GM19240 (cell line): ENCODE data around the gene PRICKLE4.

Source experiments
- DNase-seq: peaks from one replicate; pipeline ENCODE4 v3.0.0; 2011; ENCODE audit warnings: low spot score; ENCODE audit not compliant: insufficient read length

Gene PRICKLE4

DNA sequence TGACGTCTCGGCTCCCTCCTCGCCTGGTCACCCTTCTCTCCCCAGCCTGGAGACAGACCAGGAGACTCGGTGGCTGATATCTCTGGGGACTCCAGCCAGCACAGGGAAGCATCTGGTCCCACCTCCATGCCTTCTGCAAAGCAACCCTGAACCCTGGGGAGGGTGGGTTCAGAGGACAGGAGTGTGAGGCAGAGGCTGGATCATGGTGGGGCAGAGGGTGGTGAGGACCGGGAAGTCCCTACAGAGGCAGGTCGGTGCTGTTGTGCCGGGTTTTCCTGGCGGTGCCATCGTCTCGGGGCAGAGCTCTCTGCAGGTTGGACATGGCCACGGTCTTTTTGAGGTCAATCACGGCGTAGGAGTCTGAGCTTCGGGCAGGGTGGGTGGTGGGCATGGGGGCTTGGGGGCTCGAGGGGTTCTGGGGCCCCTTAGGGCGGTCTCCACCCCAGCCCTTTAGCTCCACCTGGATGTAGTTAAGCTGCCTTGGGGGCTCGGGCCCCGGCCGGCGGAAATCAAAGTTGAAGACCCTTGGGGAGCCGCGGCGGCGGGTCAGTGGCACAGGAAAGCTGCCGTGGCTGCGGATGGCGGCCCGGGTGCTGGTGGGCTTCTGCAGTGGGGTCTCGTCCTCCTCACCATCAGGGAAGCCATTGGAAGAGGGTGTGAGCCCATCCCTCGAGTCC is 10.1 kb upstream of the PRICKLE4 start:
- DNase-seq, result no peak

DNA sequence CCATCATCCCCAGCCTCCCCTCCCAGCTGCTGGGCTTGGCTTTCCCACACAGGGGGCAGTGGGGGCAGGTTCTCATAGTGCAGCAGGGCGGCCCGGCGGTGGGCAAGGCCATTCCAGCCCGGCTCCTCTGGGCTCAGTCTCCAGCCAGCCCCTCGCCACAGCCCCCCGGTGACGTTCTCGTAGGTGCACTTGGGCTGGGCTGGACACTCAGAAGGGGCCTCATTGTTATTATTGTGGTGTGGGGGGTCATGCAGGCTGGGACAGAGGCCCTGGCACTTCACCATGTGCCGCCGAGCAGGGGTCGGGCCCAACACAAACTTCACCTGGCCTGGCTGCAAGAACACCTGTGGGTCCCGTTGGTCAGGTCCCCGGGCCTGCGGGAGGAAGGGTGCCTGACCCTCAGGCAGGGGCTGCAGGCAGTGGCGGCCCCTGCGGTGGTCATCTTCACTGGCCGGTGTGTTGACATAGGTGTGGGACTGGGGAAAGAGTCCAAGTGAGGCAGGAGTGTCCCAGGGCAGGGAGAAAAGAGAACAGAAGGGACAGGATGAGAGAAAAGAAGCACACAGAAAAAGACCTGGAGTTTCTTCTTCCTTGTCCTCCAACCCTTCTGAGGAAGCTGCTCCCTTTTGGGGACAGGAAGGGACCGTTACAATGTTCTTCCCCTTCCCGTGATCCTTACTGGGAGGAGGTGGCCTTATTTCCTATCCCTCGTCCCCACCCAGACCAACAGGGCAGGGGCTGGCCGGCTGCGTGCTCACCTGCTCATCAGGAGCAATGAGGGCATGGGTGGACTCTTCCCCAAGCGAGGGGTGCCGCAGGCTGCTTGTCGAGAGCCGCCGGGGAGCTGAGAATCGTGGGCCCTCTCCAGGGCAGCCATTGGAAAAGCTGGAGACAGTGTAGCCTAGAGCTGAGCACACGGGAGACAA is 9.3 kb upstream of the PRICKLE4 start:
- no peak for DNase-seq

DNA sequence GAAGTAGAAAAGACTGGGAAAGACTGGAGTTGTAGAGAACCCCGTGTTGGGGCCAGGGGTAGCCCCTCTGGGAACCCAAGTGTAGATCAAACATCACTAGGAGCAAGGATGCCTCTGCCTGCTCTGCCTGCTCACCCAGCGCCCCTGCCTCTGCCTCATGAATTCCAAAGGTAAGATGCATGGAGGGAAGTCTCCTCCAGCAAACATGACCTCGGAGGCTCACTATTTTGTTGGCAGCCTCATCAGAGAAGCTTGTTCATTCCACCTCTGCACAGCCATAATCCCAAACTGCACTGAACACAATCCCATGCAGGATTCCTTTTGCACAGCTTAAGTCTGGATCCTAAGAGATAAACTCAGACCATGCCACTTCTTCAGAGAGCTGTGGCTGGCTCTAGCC is 5.7 kb upstream of the PRICKLE4 start:
- no peak for DNase-seq

DNA sequence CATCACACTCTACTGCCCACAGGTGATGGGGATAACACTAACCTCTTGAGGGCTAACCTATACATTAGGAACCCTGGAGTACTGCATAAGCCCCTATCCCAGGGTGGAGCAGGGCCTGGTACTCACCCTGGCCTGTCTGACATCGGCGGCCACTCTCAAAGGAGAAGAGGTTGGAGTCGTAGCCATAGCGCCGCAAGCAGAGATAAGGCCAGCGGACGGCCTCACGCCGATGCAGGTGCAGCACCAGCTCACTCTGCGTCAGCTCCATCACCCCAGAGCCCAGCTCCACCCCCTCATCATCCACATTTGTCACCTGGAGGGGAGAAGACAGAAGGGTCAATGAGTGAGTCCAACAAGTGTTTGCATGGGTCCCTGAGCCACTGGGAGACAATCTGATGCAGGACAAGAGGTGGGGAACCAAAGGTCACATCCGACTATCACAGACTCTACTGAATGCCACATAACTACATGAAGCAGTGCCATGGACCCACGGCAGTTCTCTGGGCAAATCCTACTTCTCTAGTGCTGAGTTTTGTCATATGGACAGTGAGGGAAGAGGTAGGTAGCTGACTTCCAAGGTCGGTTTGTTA is 5.2 kb upstream of the PRICKLE4 start:
- DNase-seq, result no peak

DNA sequence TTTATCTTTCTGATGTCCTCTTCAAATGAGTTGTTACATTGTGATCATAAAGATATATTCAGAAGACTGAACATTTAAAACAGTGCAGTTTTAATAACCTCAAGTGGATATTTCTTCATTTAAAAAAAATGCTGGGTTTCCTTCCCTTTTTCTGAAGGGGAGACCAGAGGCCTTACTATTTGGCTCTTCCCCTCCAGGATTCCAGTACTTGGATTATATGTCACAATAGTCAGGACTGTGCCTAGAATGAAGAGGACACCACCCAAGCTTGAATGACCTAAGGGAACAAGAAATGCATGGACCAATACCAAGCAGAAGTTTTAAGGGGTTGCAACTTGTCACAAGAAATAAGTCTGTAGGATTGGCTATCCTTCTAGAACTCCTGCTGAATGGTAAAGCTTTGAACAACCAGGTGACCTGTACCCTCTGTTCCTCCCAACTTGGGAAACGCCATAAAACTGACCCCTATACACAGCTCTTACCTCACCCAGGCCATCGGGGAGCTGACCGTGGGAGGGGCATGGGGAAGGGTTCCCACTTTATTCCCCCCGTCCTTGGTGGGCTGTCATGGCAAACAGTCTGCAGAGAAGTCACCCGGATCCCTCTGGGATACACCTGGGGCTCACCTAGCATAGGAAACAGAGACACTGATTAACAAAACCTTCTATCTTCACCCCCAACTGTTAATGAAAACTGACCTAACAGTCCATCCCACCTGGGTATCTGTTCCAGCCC is 2.9 kb upstream of the PRICKLE4 start:
- no peak for DNase-seq

DNA sequence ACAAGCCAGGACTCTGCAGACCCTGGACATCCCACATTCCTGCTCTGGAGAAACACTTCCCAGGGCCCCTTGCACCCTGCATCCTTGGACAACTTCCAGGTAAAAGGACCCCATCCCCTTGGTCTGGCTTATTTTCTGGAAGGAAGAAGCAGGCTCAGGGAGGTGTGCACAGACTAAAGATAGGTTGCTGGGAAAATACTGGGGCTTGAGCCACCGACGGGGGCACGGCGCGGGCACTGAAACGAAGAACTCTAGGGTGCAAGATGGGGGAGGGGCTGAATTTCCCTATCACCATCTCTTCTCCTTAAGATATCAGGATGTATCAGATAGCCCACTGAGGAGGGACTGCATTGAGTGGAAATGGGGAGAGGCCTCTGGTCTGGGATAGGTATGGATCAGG is 1.7 kb upstream of the PRICKLE4 start:
- DNase-seq, result no peak

DNA sequence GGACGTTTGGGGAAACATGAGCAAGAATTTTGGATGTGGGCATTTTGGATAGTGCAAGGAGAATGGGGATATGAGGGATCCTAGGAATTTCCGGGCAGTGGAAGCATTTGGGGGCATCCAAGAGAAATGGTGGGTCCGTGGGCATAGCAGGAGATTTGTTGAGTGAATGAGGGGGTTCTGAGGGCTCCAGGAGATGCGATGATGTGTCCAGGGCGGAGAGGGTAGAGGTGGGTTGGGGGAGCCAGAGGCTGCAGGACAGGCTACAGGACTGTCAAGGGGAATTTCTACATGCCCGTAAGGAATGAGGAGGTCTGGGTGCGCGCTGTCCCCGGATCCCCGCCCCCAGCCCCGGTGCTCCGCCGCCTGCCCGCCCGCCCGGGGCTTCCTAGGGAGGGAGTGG is 1.2 kb upstream of the PRICKLE4 start:
- DNase-seq, result no peak

DNA sequence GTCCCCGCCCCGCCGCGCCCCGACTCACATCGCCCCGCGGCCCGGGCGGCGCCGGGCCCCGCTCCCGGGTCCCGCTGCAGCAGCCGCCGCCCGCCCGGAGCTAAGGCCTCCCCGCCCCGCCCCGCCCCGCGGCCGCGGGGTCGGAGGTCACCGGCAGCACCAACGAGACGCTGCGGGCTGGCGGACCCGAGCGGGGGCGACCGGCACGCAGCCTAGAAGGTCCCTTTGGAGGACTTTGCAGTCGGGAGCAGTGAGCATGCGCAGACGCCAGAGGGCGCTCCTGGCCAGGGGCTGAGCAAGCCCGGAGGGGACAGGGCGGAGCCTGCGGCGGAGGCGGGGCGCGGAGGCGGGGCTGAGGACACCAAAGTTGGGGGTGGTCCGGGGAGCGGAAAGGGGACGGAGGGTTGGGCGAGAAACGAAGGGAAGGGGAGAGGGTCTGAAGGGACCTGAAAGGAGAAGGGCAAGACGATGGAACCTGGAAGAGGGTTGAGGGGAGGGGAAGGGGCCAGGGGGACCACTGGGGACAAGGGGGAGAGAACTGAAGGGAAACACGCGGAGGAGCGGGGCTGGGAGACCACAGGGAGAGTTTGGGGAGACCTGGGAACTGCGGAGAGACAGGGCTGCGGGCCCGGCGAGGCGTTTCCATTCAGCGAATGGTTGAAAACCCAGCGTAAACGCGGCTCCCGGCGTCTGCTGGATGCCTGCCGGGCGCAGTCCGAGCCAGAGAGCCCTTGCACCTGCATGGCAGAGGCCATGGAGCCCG is 613 bp upstream of the PRICKLE4 start, which contains the start of gene FRS3:
Gene FRS3, minus strand, starts transcription at position 113 of the 763 bp plus-strand sequence. CDS start 2,913 bp downstream, outside the sequence.
- DNase-seq, result peak; percentile 96

DNA sequence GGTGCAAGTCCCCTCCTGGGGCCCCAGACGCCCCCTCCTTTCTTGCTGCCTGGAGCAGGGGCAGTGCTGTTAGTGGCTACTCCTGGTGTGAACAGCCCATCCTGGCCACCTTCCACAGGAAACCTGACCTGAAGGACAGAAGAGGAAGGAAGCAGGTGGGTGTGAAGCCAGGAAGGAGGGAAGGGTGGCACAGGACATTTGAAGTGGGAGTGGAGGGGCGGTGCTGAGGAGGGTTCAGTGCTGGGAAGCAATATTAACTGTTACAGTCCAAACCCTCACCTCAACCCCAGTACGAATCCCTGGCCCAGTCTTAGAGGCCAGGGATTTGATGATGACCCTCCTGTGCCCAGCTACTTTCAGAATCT is 766 bp downstream of the PRICKLE4 start:
- DNase-seq, result no peak

DNA sequence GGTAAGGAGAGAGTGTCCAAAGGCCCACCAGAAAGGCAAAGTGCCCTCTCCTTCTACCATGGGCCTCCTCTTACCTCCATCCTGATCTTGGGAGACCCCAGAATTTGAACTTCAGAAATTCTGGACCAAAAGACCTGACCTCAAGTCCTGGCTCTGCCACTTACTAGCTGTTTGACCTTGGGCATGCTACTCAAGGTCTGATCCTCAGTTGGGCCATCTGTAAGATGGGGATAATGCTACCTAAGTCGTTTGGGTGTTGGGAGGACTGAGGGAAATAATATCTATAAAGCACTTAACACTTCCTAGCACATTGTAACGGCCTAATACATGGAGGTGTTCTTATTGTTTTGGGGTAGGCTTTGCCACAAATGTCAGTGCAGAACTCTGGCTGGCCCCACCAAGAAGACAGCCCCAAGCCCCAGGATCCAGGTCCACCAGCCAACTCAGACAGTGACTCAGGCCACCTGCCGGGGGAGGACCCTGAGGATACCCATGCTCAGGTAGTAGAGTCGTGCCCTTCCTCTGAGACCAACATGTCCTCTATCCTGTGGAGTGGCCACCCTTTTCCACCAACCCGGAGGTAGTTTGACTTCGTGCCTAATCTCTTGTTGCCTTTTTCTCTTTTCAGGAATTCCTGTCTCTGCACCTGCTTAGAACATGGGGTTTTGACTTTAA is 2.7 kb downstream of the PRICKLE4 start:
- DNase-seq, result no peak

DNA sequence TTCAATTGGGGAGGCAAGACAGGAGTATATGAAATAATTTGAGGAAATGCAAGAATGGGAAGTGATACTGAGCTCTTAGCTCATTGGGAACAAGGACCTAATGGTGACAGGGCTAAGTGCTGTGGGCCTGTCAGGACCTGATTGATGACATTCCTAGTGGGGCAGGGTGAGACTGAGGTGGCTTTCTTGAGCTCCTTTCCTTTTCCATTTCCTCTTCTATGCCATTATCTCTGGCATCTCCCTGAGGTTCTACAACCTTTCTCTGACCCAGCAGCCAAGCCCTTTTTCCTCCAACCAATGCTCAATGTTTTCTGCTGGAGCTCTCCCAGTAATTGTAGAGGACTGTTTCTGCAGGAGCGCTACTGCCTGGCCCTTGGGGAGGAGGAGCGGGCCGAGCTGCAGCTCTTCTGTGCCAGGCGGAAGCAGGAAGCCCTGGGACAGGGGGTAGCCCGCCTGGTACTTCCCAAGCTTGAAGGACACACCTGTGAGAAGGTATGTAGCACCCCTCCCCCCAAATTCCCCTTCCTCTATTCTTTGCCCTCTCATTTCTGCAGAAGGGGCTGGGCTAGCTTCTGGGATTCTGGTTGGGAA is 4.1 kb downstream of the PRICKLE4 start:
- DNase-seq, result no peak

DNA sequence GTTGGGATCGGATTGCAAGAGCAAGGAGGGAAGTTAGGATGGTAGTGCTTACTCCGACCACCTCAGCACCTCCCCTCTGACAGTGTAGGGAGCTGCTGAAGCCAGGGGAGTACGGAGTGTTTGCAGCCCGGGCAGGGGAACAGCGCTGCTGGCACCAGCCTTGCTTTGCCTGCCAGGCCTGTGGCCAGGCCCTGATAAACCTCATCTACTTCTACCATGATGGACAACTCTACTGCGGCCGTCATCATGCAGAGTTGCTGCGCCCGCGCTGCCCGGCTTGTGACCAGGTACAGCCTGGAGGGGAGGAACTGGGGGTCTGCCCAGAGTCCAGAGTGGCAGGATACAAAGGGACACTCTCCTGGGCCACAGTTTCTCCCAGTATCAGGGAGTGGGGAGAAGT is 4.7 kb downstream of the PRICKLE4 start:
- no peak for DNase-seq

DNA sequence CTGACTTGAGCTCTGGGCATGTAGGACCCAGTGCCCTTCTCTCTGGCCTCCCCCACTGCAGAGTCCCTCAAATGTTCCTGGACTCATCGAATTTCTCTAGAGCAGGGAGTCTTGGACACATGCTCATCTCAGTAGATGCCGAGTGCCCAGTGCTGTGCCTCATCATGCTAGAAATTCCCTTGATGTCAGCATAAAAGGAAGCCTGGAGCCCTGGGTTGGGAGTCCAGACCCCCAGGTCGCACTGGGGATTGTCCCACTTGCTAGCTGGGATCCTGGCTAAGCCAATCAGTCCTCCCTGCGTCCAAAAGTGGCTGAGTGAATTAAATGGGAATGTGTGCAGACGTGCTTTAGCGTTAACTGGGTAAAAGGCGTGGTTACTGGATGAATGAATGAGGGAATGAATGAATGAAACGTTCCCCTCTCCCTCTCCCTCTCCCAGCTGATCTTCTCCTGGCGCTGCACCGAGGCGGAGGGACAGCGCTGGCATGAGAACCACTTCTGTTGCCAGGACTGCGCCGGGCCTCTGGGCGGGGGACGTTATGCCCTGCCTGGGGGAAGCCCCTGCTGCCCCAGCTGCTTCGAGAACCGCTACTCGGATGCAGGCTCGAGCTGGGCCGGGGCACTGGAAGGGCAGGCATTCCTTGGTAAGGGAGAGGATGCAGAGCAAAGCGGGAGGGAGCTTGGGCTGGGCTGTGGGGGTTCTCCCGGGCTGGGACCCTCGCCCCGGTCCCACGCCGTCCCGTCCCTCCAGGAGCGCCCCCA is 5.3 kb downstream of the PRICKLE4 start:
- DNase-seq, result no peak

DNA sequence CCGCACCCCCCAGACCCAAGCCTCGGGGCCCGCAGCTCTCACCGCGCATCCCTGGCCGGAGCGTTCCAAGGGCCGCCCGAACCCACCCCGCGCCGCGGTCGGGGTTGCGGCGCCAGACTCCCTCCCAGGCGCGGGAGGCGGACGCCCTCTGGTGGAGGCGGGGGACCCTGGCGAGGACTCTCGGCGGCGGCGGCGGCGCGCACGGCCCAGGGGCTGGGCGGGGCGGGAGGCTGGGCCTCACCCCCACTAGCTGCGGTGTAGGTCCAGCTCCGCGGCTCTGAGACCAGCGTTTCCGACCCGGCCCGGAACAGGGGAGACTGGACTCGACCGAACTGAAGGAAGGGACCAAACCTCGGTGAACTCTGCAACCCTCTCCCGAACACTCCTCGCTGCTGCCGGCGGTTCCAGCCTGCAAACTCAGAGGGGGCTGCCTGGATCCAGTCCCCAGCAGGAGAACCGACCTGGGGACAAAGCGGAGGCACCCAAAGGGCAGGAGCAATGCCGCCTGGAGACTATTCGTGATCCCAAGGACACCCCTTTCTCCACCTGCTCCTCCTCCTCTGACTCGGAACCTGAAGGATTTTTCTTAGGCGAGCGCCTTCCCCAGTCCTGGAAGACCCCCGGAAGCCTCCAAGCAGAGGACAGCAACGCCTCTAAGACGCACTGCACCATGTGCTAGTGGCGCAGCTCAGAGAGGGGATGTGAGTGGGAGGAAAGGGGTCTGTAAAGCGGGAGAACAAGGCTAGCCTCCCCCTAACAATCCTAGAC is 6.1 kb downstream of the PRICKLE4 start:
- DNase-seq, result peak; percentile 67

DNA sequence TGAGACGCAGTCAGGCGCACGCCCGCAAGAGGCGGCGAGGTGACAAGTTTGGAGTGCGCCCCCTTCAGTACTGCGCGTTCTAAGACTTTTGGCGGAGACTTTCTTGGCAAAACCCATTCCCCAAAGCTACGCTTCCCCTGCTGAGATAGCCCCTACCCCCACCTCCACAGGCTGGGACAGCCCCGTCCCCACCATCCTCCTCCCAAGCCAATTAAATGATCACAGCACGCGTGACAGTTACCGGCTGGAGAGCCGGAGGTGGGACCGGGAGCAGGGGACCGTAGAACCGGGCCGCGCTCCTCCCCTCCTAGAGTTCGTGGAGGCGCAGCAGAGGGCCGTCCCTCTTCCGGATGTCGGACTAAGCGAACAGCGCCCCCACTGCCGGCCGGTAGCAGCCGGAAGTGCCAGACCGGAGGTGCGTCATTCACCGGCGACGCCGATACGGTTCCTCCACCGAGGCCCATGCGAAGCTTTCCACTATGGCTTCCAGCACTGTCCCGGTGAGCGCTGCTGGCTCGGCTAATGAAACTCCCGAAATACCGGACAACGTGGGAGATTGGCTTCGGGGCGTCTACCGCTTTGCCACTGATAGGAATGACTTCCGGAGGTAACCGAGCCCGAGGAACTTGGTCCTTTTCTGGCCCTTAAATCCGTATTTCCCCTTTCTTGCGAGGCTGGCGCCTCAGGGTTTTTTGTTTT is 6.8 kb downstream of the PRICKLE4 start, which contains the start of gene TOMM6:
Gene TOMM6, plus strand, starts transcription at position 476 of the 699 bp plus-strand sequence. Its CDS starts 4 bp downstream, at position 480.
- DNase-seq, result peak; percentile 87

DNA sequence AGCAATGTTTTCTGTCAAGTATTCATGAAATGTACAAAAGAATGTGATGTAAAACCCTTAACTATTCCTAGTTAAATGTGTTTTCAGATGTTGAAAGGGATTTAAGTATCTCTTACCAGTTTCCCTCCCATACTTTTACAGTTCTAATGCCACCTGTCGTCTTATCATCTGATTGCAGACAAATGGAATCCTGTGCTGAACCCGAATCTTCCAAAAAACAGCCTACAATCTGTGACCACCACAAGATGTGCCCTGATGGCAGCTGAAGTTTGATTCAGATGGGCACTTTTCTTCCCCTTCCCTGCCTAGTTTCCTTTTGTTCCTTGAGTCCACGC is 8.8 kb downstream of the PRICKLE4 start:
- no peak for DNase-seq

DNA sequence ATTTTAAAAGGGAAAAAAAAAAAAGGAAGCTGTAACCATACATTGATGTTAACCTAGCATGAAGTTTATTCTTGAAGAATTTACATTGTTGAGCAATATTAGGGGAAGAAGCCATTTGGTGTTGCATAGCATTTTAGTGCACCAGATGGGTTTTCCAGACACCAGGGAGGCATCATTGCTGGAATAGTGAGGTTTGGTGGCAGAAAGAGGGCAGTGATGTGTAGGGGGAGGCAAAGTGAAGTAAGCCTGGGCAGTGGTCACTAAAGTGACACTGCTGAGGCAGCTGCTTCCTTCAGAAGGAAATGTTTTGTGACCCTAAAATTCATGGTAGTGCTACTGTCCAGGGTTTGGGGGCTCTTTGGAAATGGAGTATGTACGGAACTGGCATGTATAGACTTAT is 9.5 kb downstream of the PRICKLE4 start:
- no peak for DNase-seq

DNA sequence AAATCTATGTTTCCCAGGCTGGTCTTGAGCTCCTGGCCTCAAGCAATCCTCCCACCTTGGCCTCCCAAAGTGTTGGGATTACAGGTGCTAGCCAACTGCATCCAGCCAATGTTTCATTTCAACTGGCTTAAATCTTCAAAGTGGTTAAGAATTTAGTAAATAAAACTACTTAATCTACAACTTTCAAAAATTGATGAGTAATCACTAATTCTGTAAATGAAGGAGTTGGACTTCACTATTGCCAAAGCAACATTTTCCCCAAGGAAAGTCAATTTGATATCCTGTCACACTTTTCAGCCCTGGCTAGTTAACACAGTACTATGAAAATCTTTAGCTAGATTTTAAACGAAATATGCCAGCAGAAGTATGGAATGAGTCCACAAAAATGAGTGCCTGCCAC is 10.7 kb downstream of the PRICKLE4 start:
- no peak for DNase-seq
